Mucosa of rectum (tissue), 2 donors: ENCODE results near the gene SETD1B.
"Not testable (repeated sequence)": the region's sequence is repeated elsewhere in the genome, so short reads cannot be mapped to it uniquely, and the experiment has no call there.

Source experiments
- H3K27ac ChIP-seq, 2 donors: one replicate each; pipeline ENCODE4 v1.7.0; 2013; ENCODE audit warnings: inconsistent platforms in 2 of 2, low read depth in 2 of 2, low read length in 2 of 2
- H3K27me3 ChIP-seq, 2 donors: one replicate each; pipeline ENCODE4 v1.7.0; 2013; ENCODE audit warnings: low read length in 2 of 2; ENCODE audit not compliant: control insufficient read depth in 2 of 2, insufficient read depth in 2 of 2
- H3K36me3 ChIP-seq, 2 donors: one replicate each; pipeline ENCODE4 v1.7.0; 2013; ENCODE audit warnings: low read length in 2 of 2; ENCODE audit not compliant: control insufficient read depth in 2 of 2, insufficient read depth in 2 of 2
- H3K4me1 ChIP-seq, 2 donors: one replicate each; pipeline ENCODE4 v1.7.0; 2013; ENCODE audit warnings: low read length in 2 of 2, mild to moderate bottlenecking in 1 of 2; ENCODE audit not compliant: control insufficient read depth in 2 of 2, insufficient read depth in 2 of 2
- H3K4me3 ChIP-seq, 2 donors: one replicate each; pipeline ENCODE4 v1.7.0; 2013; ENCODE audit warnings: low read length in 2 of 2
- H3K9ac ChIP-seq, 2 donors: one replicate each; pipeline ENCODE4 v1.7.0; 2013; ENCODE audit warnings: low read length in 2 of 2, low read depth in 1 of 2, mild to moderate bottlenecking in 1 of 2
- H3K9me3 ChIP-seq, 2 donors: one replicate each; pipeline ENCODE4 v1.7.0; 2013; ENCODE audit warnings: low read length in 2 of 2; ENCODE audit not compliant: control insufficient read depth in 2 of 2
- donor health status: healthy.
- donor health status: Normal muscosa, but diverticular disease.

SETD1B gene

DNA sequence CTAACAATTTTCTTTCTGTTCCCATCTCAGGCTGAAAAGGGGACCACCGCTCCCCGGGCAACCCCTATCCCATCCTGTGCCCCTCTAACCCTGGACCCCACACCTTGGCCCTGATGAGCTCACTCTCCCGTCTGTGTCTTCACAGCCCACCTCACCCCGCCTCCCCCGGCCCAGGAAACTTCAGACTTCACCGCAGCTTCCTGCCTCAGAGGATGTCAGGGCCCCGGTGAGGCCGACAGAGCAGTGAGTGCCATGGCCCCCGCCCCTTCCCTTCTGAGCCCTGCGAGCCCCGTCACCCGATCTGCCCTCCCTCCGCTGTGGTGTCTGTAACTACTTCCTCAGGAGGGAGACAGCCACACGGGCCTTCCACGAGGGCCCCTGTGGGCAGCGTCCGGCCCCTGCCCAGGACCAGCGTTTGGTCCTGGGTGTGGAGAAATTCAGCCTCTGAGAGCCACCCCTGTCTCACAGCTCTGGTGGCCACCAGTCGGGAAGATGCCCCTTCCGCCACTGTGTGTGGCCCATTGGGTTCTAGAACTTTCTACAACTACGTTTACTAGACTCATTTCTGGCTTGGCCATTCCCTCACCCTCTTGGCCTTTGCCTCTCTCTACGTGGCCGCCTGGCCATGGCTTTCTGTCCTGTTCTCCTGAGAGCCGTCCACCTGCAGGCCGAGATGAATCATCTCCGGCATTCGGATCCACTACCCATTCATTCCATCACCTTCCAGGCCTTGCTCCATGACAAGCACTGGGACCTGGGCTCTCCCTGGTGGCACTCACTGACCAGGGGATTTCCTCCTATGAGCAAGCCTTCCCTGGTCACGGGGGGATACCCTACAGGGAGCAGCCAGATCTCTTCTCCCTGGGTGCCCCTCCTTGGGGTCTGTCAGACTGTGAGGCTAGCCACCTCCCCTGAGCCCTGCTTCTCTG lies 13.7 kb upstream of the SETD1B start:
- Histone ChIP-seq H3K4me3 (peak overlapping the region in 1 of 2 donors; percentile 58), H3K27ac (peak overlapping the region; percentile 71 to 89), H3K4me1 (peaks cover 34 to 55% of the 10 kb centered on the region in 2 donors), H3K9ac (peak overlapping the region; percentile 40 to 68), H3K9me3 (no peaks in the 10 kb centered on the region), H3K27me3 (no peaks in the 10 kb centered on the region), H3K36me3 (peaks cover 0 to under 1% of the 10 kb centered on the region in 2 donors)

DNA sequence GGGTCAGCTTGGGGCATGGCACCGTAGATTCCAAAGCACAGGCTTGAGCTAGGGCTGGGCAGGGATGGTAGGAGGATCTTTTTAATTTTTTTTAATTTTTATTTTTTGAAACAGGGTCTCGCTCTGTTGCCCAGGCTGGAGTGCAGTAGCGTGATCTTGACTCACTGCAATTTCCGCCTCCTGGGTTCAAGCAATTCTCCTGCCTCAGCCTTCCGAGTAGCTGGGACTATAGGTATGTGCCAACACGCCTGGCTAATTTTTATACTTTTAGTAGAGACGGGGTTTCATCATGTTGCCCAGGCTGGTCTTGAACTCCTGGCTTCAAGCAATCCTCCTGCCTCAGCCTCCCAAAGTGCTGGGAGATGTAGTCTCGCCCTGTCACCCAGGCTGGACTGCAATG lies 13.0 kb upstream of the SETD1B start:
- Histone ChIP-seq H3K4me1 (peaks cover 40 to 62% of the 10 kb centered on the region in 2 donors), H3K27ac (peak overlapping the region in 1 of 2 donors; percentile 89), H3K4me3 (peak overlapping the region in 1 of 2 donors; percentile 58), H3K9ac (peak overlapping the region; percentile 40 to 68)
- not testable (repeated sequence) for H3K36me3 ChIP-seq, H3K27me3 ChIP-seq, H3K9me3 ChIP-seq

DNA sequence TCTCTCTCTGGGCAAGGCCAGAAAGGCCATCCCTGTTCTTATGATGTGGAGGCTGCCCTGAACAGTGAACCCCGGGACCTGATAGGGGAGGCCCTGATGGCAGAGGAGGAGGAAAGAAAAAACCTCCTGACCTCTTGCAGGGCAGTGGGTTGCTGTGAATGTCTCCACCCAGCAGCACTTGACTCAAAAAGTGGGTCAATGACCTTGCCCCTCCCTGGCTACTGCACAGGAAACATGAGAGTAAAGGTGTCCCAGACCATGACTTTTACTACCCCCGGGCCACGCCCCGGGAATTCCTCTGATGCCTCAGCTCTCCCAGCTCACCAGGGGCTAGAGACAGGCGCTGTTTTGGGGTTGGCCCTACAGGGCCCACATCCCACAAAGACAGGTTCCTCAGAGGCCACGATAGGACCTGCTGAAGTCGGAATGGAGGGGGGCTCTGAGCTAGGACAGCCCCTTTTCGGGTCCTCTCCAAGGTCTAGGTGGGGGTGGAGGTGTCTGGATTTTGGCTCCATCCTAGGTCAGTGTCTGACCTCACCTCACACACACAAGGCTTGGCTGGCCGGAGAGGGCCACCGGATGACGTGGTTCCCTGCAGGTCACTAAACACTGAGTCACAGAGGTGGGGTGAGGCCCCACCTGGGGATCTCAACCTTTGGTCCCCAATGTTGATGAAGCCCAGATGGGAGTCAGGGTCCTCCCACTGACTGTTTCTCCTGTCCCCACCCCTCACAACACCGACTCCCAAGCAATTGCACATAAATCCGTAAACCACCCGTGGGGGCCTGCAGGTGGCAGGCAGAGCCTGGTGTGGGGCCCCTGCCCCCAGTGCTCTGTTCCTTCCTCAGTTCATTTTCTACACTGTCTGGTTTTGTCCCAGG lies 11.9 kb upstream of the SETD1B start:
- Histone ChIP-seq H3K4me3 (peak overlapping the region; percentile 64 to 79), H3K36me3 (peaks cover 0 to 8% of the 10 kb centered on the region in 2 donors), H3K27ac (peak overlapping the region; percentile 76 to 91), H3K9ac (peak overlapping the region; percentile 74 to 79), H3K4me1 (peaks cover 49 to 68% of the 10 kb centered on the region in 2 donors), H3K27me3 (no peaks in the 10 kb centered on the region), H3K9me3 (no peaks in the 10 kb centered on the region)

DNA sequence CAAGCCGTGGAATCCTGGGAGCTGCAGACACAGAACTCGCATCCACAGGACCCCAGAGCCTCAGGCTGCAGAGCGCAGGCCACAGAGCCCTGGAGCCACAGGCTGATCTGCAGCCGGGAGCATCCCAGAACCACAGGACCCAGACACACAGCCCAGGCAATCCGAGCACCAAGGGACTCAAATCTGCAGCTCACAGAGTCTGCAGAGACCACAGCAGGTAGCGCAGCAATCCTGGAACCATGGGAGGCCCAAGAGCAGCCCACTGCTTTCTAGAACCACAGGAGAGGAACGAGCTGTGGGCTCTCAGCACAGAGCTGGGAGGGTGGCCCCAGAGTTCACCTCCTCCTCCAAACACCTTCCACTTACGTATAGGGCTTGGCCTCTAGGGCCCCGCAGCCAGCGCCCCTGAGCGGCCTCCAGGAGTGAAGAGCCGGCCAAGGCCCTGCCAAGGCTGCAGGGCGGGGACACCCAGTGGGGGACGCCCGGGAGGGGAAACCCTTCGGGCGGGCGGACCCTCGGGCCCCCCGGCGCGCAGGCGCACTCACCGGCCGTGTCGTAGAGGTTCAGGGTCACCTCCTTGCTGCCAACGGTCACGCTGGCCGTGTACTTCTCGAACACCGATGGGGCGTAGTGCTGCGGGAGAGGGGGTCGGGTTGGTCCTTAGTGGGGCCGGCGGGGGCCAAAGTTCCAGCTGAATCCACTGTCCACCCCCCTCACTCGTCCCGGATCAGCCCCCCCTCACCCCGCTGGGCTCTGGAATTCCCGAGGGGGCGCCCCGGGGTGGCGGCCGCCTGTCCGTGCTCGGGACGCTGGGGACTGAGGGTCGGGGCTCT lies 11.0 kb upstream of the SETD1B start:
- no peaks in the 10 kb centered on the region for H3K9me3 ChIP-seq
- H3K27ac ChIP-seq, result peak overlapping the region; percentile 76 to 91
- peak overlapping the region; percentile 74 to 79 for H3K9ac ChIP-seq
- peaks cover 0 to 8% of the 10 kb centered on the region in 2 donors for H3K36me3 ChIP-seq
- H3K27me3 ChIP-seq, result no peaks in the 10 kb centered on the region
- peaks cover 55 to 72% of the 10 kb centered on the region in 2 donors for H3K4me1 ChIP-seq
- H3K4me3 ChIP-seq, result peak overlapping the region; percentile 64 to 79

DNA sequence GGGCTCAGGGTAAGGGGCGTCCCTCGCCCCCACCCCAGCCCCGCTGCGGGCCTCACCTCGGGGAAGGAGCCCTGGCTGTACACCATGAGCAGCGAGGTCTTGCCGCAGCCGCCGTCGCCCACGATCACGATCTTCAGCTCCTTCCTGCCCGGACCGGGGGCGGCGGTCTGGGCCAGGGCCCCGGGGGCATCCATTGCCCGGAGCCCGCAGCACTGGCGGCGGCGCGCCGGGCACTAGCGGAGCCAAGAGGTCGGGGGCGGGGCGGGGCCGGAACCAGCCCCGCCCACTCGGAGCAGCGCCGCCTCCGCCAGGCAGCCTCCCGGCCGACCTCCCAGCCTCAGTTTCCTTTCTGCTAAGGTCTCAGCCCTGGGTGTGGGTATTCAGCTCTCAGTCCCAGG lies 10.4 kb upstream of the SETD1B start, which contains the start of gene RHOF:
Gene RHOF (minus strand): TSS at position 249 of the 398 bp plus-strand sequence. CDS start 55 bp downstream, at position 194.
- Histone ChIP-seq H3K9ac (peak within 1 kb of the TSS; percentile 74 to 79), H3K9me3 (no peaks in the 10 kb centered on the region), H3K36me3 (peaks cover 0 to 8% of the 10 kb centered on the region in 2 donors), H3K4me3 (peak within 1 kb of the TSS; percentile 64 to 79), H3K27me3 (no peaks in the 10 kb centered on the region), H3K4me1 (peaks cover 61 to 78% of the 10 kb centered on the region in 2 donors), H3K27ac (peak within 1 kb of the TSS; percentile 87 to 91)

DNA sequence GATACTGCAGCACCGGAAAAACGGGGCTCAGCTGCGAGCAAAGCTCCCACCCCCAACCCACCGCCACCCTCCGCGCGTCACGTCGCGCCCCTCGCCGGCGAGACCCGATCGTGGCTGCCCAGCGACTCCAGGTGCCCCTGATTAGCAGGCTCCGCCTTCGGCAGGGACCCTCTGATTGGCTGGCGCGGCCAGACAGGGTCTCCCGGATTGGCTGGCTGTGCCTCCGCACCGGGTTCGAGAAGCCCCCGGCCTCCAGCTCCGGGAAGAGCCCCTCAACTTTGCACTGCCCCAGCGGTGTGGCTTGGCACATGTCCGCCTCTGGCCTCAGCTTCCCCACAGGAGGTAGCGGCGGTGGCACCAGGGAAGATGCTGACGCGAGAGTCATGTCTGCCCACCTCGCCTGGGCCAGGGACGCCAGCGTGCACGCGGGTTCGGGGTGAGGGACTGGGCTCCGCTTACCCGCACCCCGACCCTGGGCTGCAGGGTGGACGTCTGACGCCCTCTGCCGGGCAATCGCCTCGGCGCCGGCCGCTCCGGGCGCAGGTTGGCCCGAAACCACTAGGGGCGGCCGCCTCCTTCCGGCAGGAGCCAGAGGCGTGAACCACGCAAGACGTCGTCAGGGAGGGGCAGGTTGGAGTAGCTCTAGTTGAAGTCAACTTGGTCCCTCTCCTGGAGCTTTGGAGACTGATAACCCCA lies 9.8 kb upstream of the SETD1B start:
- peak overlapping the region; percentile 64 to 79 for H3K4me3 ChIP-seq
- peak overlapping the region; percentile 87 to 91 for H3K27ac ChIP-seq
- H3K36me3 ChIP-seq, result peaks cover 0 to 8% of the 10 kb centered on the region in 2 donors
- H3K27me3 ChIP-seq, result no peaks in the 10 kb centered on the region
- H3K4me1 ChIP-seq, result peaks cover 64 to 79% of the 10 kb centered on the region in 2 donors
- peak overlapping the region; percentile 65 to 74 for H3K9ac ChIP-seq
- no peaks in the 10 kb centered on the region for H3K9me3 ChIP-seq

DNA sequence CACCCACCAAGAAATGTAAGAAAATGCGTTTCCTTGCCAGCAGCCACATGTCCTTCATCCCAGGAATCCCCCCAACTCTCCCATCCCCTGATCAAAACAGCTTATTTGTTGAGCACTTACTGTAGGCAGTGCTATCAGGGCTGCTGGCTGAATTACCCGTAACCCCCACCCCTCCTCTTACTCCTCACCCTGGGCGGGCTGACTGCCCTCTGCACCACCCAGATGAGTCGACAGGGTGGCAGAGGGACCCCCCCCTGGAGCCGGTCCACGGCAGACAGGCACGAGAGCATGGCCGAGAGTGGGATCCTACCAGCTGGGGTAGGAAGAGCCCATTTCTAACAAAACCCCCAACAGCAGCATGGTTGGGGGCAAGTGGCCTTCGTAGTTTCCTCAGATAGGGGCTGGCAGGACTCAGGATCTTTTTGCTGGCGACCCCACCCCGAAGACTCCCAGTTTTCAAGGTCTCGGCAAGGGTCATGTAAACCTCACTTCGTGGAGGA lies 9.2 kb upstream of the SETD1B start:
- Histone ChIP-seq H3K9ac (peak overlapping the region; percentile 65 to 74), H3K27me3 (no peaks in the 10 kb centered on the region), H3K27ac (peak overlapping the region; percentile 87 to 88), H3K4me3 (peak overlapping the region; percentile 47 to 62), H3K4me1 (peaks cover 65 to 80% of the 10 kb centered on the region in 2 donors), H3K9me3 (no peaks in the 10 kb centered on the region), H3K36me3 (peaks cover 0 to 8% of the 10 kb centered on the region in 2 donors)

DNA sequence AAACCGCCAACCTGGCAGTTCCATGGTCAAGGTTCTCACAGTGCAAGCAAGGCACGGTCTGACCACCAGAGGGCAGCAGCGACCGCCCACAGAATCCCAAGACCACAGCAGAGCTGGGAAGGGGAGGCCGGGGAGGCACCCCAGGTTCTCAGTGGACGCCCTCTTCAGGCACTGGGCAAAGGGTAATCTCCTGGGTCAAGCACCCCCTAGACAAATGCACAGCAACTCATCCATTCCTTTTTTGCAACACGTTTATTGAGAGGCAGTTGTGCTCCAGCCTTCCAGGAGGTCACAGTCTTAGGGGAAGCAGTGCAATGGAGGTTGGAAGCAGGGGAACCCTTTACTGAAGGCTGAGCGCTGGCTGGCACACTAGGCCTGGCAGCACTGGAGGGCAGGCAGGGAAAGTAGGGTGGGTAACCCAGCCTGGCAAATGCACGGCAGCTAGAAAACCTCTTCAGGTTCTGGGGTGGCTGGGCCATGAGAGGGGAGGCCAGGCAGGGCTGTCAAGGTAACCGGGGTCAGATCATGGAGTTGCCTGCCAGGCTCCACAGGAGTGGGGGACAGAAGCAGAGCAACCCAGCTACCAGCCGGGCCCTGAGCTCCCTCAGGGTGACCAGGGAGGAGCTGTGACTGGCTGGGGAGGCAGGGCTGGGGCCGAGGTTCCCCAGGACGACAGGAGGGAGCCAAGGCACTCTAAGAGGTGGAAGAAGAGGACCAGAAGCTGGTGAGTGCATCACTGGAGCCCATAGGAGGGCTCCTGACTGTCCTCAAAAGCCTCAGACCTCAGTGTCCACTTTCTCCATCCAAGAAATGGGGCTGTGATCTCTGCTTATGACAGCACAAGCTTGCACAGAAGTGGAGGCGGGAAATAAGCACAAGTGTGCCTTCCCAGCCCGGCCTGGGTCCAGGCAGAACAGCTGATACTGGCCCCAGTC lies 8.5 kb upstream of the SETD1B start:
- Histone ChIP-seq H3K4me3 (peak overlapping the region in 1 of 2 donors; percentile 62), H3K36me3 (peaks cover 0 to 8% of the 10 kb centered on the region in 2 donors), H3K9ac (peak overlapping the region; percentile 65 to 74), H3K27me3 (no peaks in the 10 kb centered on the region), H3K4me1 (peaks cover 62 to 78% of the 10 kb centered on the region in 2 donors), H3K9me3 (no peaks in the 10 kb centered on the region), H3K27ac (peak overlapping the region; percentile 87 to 88)
